Right atrium auricular region (tissue), 2 donors: ENCODE data around the gene IRF8. TPM values are rescaled to one million over a fixed set of nuclear protein-coding genes. Genes with fewer than 3 reads are reported as not detected.
A peak's percentile ranks its signal among the peaks of the same experiment; 100 is the strongest.

ENCODE experiments used
- DNase-seq: peaks from one replicate; pipeline ENCODE4 v3.0.0-alpha.2; 2019; ENCODE audit warnings: low spot score
- H3K27ac ChIP-seq, 2 donors: fragments of 200-600 bp; sonication (generic); 1 replicate in 1 of 2; 2 replicates in 1 of 2; pipeline ENCODE4 v1.5.1; 2016 to 2019
- H3K27me3 ChIP-seq, 2 donors: fragments of 200-600 bp; sonication (generic); one replicate each; pipeline versions ENCODE4 v1.5.1 to v1.6.0; 2017 to 2019
- H3K36me3 ChIP-seq: fragments of 200-600 bp; sonication (generic); one replicate; pipeline ENCODE4 v1.5.1; 2016
- H3K4me1 ChIP-seq, 2 donors: fragments of 200-600 bp; sonication (generic); one replicate each; pipeline versions ENCODE4 v1.5.1 to v1.6.0; 2017 to 2019
- H3K4me3 ChIP-seq, 2 donors: fragments of 200-600 bp; sonication (generic); 1 replicate in 1 of 2; 2 replicates in 1 of 2; pipeline ENCODE4 v1.5.1; 2017 to 2019; ENCODE audit warnings: mild to moderate bottlenecking in 1 of 2, moderate library complexity in 1 of 2
- H3K9me3 ChIP-seq, 2 donors: fragments of 200-600 bp; sonication (generic); one replicate each; pipeline ENCODE4 v1.5.1; 2019
- total RNA-seq, 2 donors: library from RNA; depleted of rRNA; stranded (reverse); fragments of >200 nt; gene quantifications; one replicate each; pipeline ENCODE4 v1.1.0, GENCODE V29; 2016
- TF ChIP-seq, protein P1 (sequence below), 2 donors: fragments of 200-600 bp; sonication (generic); IDR thresholded peaks; one replicate each; pipeline ENCODE4 v1.5.1; 2019; ENCODE audit warnings: antibody characterized with exemption in 2 of 2

Gene IRF8
- total RNA-seq, 2 donors from 2014 or later: 2.2 to 10.6 TPM

DNA sequence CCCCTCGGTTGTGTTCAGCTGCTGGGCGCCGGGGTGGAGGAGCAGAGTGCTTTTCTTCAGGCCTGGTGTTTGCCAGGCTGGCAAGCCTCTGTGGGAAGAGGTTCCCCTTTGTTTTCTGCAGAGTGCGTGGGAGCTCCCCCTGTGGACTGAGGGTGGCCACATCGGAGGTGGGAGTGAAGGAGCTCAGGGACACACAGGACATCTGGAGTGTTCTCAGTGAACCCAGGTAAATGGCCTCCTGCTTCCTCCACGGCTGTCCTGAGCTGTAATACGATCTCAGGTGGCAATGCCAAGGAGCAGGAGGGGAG, 39.2 kb upstream of the IRF8 start:
- Histone ChIP-seq H3K36me3 (no peaks in the 10 kb centered on the region), H3K4me1 (no peaks in the 10 kb centered on the region), H3K9me3 (peaks cover 0 to 6% of the 10 kb centered on the region in 2 donors), H3K27me3 (no peaks in the 10 kb centered on the region), H3K27ac (no peak overlapping the region), H3K4me3 (no peak overlapping the region)
- TF ChIP-seq, protein P1, sequence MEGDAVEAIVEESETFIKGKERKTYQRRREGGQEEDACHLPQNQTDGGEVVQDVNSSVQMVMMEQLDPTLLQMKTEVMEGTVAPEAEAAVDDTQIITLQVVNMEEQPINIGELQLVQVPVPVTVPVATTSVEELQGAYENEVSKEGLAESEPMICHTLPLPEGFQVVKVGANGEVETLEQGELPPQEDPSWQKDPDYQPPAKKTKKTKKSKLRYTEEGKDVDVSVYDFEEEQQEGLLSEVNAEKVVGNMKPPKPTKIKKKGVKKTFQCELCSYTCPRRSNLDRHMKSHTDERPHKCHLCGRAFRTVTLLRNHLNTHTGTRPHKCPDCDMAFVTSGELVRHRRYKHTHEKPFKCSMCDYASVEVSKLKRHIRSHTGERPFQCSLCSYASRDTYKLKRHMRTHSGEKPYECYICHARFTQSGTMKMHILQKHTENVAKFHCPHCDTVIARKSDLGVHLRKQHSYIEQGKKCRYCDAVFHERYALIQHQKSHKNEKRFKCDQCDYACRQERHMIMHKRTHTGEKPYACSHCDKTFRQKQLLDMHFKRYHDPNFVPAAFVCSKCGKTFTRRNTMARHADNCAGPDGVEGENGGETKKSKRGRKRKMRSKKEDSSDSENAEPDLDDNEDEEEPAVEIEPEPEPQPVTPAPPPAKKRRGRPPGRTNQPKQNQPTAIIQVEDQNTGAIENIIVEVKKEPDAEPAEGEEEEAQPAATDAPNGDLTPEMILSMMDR (IDR thresholded peaks at IDR 0.05): no peak
- DNase-seq: peak; percentile 38

DNA sequence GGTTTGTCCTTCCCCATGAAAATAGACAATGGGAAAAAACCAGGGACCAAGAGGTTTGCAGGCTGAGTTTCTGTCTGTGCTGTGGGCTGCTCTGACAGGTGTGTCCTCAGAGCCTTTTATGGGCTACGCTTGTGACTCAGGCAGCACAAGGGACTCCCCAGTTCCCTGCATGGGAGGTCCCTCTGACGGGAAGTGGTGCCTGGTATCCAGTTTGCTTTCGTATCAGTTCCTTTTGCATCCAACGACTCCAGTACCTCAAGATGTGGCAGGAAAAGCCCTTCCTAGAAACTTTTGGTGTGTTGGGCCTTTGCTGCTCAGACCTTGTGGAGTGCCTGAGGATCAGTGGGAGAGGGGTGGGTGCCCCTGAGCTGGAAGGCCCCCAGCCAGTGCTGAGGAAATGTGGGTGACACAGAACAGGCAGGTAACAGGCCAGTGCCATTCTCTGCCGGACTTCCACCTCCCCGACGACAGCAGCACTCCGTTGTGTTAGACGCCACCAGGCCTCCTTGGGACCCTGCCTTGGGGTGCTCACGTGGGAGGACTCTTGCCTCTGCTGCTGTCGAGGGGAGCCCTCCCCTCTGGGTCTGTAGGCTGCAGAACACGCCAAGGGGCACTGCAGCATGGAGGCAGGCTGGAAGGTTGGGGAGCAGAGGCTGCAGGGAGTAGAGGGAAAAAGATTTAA, 38.4 kb upstream of the IRF8 start:
- H3K4me3 ChIP-seq: no peak overlapping the region
- H3K4me1 ChIP-seq: no peaks in the 10 kb centered on the region
- H3K27me3 ChIP-seq: no peaks in the 10 kb centered on the region
- no peak overlapping the region for H3K27ac ChIP-seq
- H3K9me3 ChIP-seq: peaks cover 0 to 7% of the 10 kb centered on the region in 2 donors
- TF ChIP-seq, protein P1 (IDR thresholded peaks at IDR 0.05): no peak
- no peaks in the 10 kb centered on the region for H3K36me3 ChIP-seq
- peak; percentile 54 for DNase-seq

- no peaks in the 10 kb centered on the region for H3K36me3 ChIP-seq
- H3K27me3 ChIP-seq: no peaks in the 10 kb centered on the region
- TF ChIP-seq, protein P1 (IDR thresholded peaks at IDR 0.05): no peak
- peaks cover 0 to 7% of the 10 kb centered on the region in 2 donors for H3K9me3 ChIP-seq
- DNase-seq: peak; percentile 38
- H3K4me1 ChIP-seq: no peaks in the 10 kb centered on the region
- H3K27ac ChIP-seq: no peak overlapping the region
- H3K4me3 ChIP-seq: no peak overlapping the region
These were observed 37.7 kb upstream of the IRF8 start for GRCh38 chr16:85861095-85861825.

- Histone ChIP-seq H3K4me3 (no peak overlapping the region), H3K27ac (no peak overlapping the region), H3K9me3 (peaks cover 0 to 7% of the 10 kb centered on the region in 2 donors), H3K36me3 (no peaks in the 10 kb centered on the region), H3K4me1 (no peaks in the 10 kb centered on the region), H3K27me3 (no peaks in the 10 kb centered on the region)
- TF ChIP-seq, protein P1 (IDR thresholded peaks at IDR 0.05): no peak
- peak; percentile 57 for DNase-seq
These were observed 36.2 kb upstream of the IRF8 start for GRCh38 chr16:85862476-85863383.

DNA sequence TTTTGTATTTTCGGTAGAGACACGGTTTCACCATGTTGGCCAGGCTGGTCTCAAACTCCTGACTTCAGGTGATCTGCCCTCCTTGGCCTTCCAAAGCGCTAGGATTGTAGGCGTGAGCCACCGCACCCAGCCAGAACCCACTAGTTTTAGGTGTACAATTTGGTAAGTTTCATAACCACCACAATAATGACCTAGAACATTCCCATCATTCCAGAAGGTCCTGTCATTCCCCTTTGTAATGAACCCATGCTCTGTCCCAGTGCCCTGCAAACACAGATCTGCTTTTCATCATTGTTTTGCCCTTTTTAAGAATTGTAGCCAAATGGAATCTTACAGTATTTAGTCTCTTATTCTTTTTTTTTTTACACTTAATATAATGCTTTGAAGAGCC, 35.6 kb upstream of the IRF8 start:
- H3K27ac ChIP-seq: no peak overlapping the region
- DNase-seq: no peak
- no peaks in the 10 kb centered on the region for H3K27me3 ChIP-seq

More for the DNA sequence above, 35.6 kb upstream of the IRF8 start:
- no peaks in the 10 kb centered on the region for H3K36me3 ChIP-seq
- no peaks in the 10 kb centered on the region for H3K4me1 ChIP-seq
- H3K9me3 ChIP-seq: peaks cover 0 to 7% of the 10 kb centered on the region in 2 donors
- H3K4me3 ChIP-seq: no peak overlapping the region
- TF ChIP-seq, protein P1 (IDR thresholded peaks at IDR 0.05): no peak
